ENCODE results near the gene DYSF. TPM values are rescaled to one million over a fixed set of nuclear protein-coding genes. Genes with fewer than 3 reads are reported as not detected.

The DYSF gene
- total and polyA plus RNA-seq, 2 donors (not counting 1 experiment from before 2014, with no cell fraction given): 0.17 to 0.43 TPM

- H3K9me3 ChIP-seq (ENCODE audit: control extremely low read depth in 1 of 3, control insufficient read depth in 2 of 3, insufficient read depth in 1 of 3, low read length in 2 of 3): peaks cover 0 to 13% (median 1%) of the 10 kb centered on the region in 3 donors
- WGBS (ENCODE audit: insufficient coverage): 62% methylated on average over 17 of the region's 24 CpGs
- intact Hi-C loops (cut with micrococcal nuclease): no loop called here
- DNase-seq (no peak), ATAC-seq (ENCODE audit: low read depth) (no peak)
- no peaks in the 10 kb centered on the region for H3K4me1 Mint-ChIP-seq
- H3K79me2 ChIP-seq (ENCODE audit: control insufficient read depth, insufficient read depth, low read length): no peaks in the 10 kb centered on the region
- H3K27ac ChIP-seq (ENCODE audit: low read length in 2 of 2): no peak overlapping the region
- ChIA-PET CTCF (no interaction called here), POLR2A (no interaction called here)
- no peak overlapping the region for H3K9ac ChIP-seq (ENCODE audit: low read length)
- H3K27me3 ChIP-seq (replicated peaks in 1 of 4; ENCODE audit: control extremely low read depth in 1 of 4, control insufficient read depth in 3 of 4, insufficient read depth in 4 of 4, low read length in 3 of 4): no peaks in the 10 kb centered on the region
- no peak overlapping the region for H3K4me3 ChIP-seq (ENCODE audit: control extremely low read depth in 1 of 5, extremely low read depth in 1 of 5, insufficient read depth in 1 of 5, low read depth in 2 of 5, low read length in 4 of 5)
- no peaks in the 10 kb centered on the region for H3K4me1 ChIP-seq (ENCODE audit: control insufficient read depth in 2 of 2, insufficient read depth in 2 of 2, low read length in 2 of 2)
- no peak overlapping the region for H2AFZ ChIP-seq (ENCODE audit: insufficient read depth, low read depth, low read length, poor library complexity, severe bottlenecking)
- H3K27ac Mint-ChIP-seq: no peak overlapping the region
- H3K4me2 ChIP-seq (replicated peaks; ENCODE audit: low read depth, low read length, poor library complexity, severe bottlenecking): no peak overlapping the region
- peaks cover 2% of the 10 kb centered on the region for H3K27me3 Mint-ChIP-seq
- no peaks in the 10 kb centered on the region for H4K20me1 ChIP-seq (ENCODE audit: control insufficient read depth, insufficient read depth, low read length, poor library complexity, severe bottlenecking)
- no peaks in the 10 kb centered on the region for H3K36me3 ChIP-seq (replicated peaks in 1 of 2; ENCODE audit: control extremely low read depth in 1 of 2, control insufficient read depth in 1 of 2, extremely low read depth in 1 of 2, insufficient read depth in 2 of 2, low read length in 1 of 2)
- TF ChIP-seq EZH2 (IDR thresholded peaks at IDR 0.05; ENCODE audit: borderline replicate concordance, insufficient read depth, low read depth, low read length, poor library complexity, severe bottlenecking): no peak
- TF ChIP-seq, protein P1, sequence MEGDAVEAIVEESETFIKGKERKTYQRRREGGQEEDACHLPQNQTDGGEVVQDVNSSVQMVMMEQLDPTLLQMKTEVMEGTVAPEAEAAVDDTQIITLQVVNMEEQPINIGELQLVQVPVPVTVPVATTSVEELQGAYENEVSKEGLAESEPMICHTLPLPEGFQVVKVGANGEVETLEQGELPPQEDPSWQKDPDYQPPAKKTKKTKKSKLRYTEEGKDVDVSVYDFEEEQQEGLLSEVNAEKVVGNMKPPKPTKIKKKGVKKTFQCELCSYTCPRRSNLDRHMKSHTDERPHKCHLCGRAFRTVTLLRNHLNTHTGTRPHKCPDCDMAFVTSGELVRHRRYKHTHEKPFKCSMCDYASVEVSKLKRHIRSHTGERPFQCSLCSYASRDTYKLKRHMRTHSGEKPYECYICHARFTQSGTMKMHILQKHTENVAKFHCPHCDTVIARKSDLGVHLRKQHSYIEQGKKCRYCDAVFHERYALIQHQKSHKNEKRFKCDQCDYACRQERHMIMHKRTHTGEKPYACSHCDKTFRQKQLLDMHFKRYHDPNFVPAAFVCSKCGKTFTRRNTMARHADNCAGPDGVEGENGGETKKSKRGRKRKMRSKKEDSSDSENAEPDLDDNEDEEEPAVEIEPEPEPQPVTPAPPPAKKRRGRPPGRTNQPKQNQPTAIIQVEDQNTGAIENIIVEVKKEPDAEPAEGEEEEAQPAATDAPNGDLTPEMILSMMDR (IDR thresholded peaks at IDR 0.05): no peak
- H3K4me3 Mint-ChIP-seq: no peak overlapping the region
- no peaks in the 10 kb centered on the region for H3K9me3 Mint-ChIP-seq (ENCODE audit: insufficient read depth)
These were observed 238.5 kb downstream of the DYSF start for GRCh38 chr2:71691747-71692441.

GRCh38 chr2:71692621-71693277, 239.4 kb downstream of the DYSF start:
- ChIA-PET POLR2A (no interaction called here), CTCF (no interaction called here)
- H3K4me3 ChIP-seq (ENCODE audit: control extremely low read depth in 1 of 5, extremely low read depth in 1 of 5, insufficient read depth in 1 of 5, low read depth in 2 of 5, low read length in 4 of 5): no peak overlapping the region
- H3K9ac ChIP-seq (ENCODE audit: low read length): no peak overlapping the region
- WGBS (ENCODE audit: insufficient coverage): 88% methylated on average over 6 of the region's 10 CpGs
- peaks cover 0 to 11% (median 1%) of the 10 kb centered on the region in 3 donors for H3K9me3 ChIP-seq (ENCODE audit: control extremely low read depth in 1 of 3, control insufficient read depth in 2 of 3, insufficient read depth in 1 of 3, low read length in 2 of 3)
- Mint-ChIP-seq H3K27me3 (peaks cover 2% of the 10 kb centered on the region), H3K9me3 (ENCODE audit: insufficient read depth) (no peaks in the 10 kb centered on the region), H3K4me1 (no peaks in the 10 kb centered on the region), H3K4me3 (no peak overlapping the region), H3K27ac (no peak overlapping the region)
- H4K20me1 ChIP-seq (ENCODE audit: control insufficient read depth, insufficient read depth, low read length, poor library complexity, severe bottlenecking): no peaks in the 10 kb centered on the region
- no peak overlapping the region for H3K27ac ChIP-seq (ENCODE audit: low read length in 2 of 2)
- no peaks in the 10 kb centered on the region for H3K36me3 ChIP-seq (replicated peaks in 1 of 2; ENCODE audit: control extremely low read depth in 1 of 2, control insufficient read depth in 1 of 2, extremely low read depth in 1 of 2, insufficient read depth in 2 of 2, low read length in 1 of 2)
- TF ChIP-seq, protein P1 (IDR thresholded peaks at IDR 0.05): no peak
- TF ChIP-seq EZH2 (IDR thresholded peaks at IDR 0.05; ENCODE audit: borderline replicate concordance, insufficient read depth, low read depth, low read length, poor library complexity, severe bottlenecking): no peak
- no peak overlapping the region for H3K4me2 ChIP-seq (replicated peaks; ENCODE audit: low read depth, low read length, poor library complexity, severe bottlenecking)
- H3K4me1 ChIP-seq (ENCODE audit: control insufficient read depth in 2 of 2, insufficient read depth in 2 of 2, low read length in 2 of 2): no peaks in the 10 kb centered on the region
- no peaks in the 10 kb centered on the region for H3K27me3 ChIP-seq (replicated peaks in 1 of 4; ENCODE audit: control extremely low read depth in 1 of 4, control insufficient read depth in 3 of 4, insufficient read depth in 4 of 4, low read length in 3 of 4)
- ATAC-seq (ENCODE audit: low read depth): no peak
- no peak for DNase-seq
- intact Hi-C loops (cut with micrococcal nuclease): no loop called here
- no peak overlapping the region for H2AFZ ChIP-seq (ENCODE audit: insufficient read depth, low read depth, low read length, poor library complexity, severe bottlenecking)
- H3K79me2 ChIP-seq (ENCODE audit: control insufficient read depth, insufficient read depth, low read length): no peaks in the 10 kb centered on the region

All from B cell (primary cell).